Cardiac fibroblast (primary cell): ENCODE data around the gene PTPN5.
A peak's percentile ranks its signal among the peaks of the same experiment; 100 is the strongest.

Experiments
- DNase-seq, 2 donors: peaks; one replicate each; pipeline versions ENCODE4 v3.0.0 to v3.0.0-alpha.2; 2010; ENCODE audit warnings: low read depth in 2 of 2
- H3K4me3 ChIP-seq, 2 donors: replicated peaks in 1 of 2; 1 replicate in 1 of 2; 2 replicates in 1 of 2; pipeline ENCODE4 v1.5.1; 2011; ENCODE audit warnings: low read depth in 2 of 2, low read length in 2 of 2, mild to moderate bottlenecking in 2 of 2, moderate library complexity in 1 of 2
- TF ChIP-seq, protein P1 (sequence below): IDR thresholded peaks from one replicate; pipeline ENCODE4 v1.5.1; 2011; ENCODE audit warnings: low read depth, mild to moderate bottlenecking, low read length, inconsistent platforms

PTPN5 gene

DNA sequence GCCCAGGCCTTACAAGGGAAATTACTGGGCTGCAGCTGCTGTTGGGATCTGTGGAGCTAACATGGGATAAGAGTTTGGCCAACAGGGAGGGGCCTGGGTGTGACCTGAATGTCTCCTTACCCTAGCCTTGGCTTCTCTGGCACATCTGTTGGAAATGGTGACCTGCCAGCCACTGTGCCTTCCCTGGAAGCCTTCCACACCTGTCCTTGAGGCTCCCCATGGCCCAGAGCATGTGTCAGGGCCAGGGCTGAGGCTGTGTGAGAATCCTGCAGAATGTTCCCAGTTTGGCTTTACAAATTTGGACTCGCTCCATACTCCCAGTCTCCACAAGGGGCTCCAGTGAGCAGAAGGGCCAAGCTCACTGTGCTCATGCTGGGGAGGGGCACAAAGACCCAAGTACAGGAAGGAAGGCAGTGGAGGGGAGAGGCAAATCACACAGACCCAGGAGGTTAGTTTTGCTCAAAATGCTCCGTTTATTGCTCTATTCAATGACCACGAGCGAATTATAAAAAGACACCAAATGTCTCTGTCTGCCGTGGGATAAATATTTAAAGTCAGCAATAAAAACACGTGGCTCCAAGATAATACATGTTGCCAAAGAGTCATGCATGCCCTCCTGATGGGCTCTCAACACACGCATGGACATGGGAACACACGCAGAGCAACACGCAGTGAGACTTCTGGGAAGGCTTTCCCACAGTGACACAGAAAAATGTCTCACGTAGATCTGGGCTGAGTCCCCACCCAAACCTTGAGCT lies 63.9 kb downstream of the PTPN5 start:
- peak; percentile 32 to 34 for DNase-seq
- TF ChIP-seq, protein P1, sequence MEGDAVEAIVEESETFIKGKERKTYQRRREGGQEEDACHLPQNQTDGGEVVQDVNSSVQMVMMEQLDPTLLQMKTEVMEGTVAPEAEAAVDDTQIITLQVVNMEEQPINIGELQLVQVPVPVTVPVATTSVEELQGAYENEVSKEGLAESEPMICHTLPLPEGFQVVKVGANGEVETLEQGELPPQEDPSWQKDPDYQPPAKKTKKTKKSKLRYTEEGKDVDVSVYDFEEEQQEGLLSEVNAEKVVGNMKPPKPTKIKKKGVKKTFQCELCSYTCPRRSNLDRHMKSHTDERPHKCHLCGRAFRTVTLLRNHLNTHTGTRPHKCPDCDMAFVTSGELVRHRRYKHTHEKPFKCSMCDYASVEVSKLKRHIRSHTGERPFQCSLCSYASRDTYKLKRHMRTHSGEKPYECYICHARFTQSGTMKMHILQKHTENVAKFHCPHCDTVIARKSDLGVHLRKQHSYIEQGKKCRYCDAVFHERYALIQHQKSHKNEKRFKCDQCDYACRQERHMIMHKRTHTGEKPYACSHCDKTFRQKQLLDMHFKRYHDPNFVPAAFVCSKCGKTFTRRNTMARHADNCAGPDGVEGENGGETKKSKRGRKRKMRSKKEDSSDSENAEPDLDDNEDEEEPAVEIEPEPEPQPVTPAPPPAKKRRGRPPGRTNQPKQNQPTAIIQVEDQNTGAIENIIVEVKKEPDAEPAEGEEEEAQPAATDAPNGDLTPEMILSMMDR = peak; percentile 85
- H3K4me3 ChIP-seq = no peak overlapping the region

DNA sequence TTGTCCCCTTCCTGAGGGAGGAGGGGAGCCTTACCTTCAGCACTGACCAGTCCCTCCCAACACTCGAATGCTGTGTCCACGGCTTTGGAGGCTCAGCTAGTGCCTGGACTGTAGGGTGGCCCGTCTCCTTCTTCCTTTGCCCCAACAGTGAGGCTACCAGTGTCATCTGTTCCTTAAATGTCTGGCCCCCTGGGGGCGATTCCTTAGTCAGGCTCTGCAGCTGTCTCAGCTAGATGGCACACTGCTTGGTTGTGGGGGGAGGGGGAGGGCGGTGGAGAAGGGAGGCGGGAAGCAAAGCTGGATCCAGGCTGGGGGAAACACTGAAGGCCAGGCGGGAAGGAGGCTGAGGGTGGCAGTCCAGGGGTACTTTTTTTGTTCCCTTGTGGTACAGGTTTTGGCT lies 65.6 kb downstream of the PTPN5 start, which contains the start of gene IGSF22:
Gene IGSF22, minus strand, starts transcription at position 149 of the 400 bp plus-strand sequence. CDS start 1,952 bp downstream, outside the sequence.
- no peak within 1 kb of the TSS for H3K4me3 ChIP-seq
- TF ChIP-seq, protein P1 = no peak
- DNase-seq = no peak

DNA sequence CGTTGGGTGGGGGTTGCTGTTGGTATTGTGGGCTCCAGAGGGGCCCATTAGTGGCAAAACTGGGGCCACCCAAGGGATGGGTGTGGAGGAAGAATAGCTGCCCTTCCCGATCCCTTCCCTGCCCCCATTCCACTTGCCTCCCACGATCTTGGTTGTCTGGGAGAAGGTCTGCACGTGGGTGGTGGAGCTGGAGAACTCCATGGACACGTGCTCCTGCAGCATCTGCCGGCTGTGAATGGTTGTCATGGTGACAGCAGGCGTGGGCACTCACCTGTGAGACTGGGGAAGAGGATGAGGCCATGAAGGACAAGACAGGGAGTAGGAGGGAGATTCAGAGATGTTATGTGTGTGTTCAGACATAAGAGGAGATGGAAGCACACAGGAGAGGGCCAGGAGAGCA lies 67.6 kb downstream of the PTPN5 start:
- TF ChIP-seq, protein P1 = no peak
- no peak for DNase-seq
- no peak overlapping the region for H3K4me3 ChIP-seq

DNA sequence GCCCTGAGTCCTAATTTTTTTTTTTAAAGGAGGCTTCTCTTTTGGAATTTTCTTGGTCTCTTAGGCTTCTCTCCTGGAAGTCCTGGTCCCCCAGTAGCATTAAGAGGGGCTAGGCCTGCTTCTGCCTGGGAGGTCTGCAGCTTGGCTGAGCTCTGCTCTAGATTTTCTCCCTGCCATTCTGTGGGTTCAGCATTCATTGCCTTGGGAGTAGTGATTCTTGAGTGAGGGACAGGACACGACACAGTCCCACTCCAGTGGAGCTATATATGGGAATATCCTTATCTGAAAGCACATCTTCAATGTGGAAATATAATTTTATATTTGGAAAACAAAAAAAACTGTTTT lies 69.3 kb downstream of the PTPN5 start:
- peak overlapping the region in 1 of 2 donors; percentile 58 for H3K4me3 ChIP-seq
- TF ChIP-seq, protein P1 = no peak

DNA sequence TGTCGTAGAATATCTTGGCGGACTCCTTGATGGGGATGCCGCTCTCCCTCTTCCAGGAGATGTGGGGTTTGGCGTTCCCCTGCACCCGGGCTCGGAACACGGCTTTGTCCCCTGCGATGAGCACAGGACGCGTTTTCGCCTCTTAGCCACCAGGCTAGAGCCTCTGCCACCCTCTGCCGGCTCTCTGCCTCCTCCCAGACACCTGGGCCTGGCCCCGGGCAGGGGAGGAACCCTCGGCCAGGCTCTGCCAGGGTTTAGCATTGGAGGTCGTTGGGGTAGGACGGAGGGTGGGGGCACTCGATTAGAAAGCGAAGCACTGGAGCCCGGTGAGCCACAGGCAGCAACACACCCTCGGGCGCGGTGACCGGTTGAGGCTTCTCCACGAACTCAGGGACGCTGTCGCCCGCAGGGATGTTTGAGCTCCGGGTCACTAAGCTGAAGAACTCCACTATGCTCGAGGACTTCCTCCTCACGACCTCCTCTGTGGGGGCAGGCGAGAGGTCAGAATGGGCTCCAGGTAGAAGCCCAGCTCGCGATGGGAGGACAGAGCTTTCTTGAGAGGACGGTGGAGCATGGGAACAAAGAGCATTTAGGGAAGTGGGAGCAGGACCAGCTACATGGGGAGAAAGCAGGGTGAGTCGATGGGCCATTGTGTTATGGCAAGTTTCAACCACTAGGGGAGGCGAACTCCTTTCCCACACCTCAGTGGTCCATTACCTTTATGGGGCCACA lies 69.9 kb downstream of the PTPN5 start:
- peak overlapping the region; percentile 54 to 58 for H3K4me3 ChIP-seq

More for the DNA sequence above, 69.3 kb downstream of the PTPN5 start:
- no peak for DNase-seq

DNA sequence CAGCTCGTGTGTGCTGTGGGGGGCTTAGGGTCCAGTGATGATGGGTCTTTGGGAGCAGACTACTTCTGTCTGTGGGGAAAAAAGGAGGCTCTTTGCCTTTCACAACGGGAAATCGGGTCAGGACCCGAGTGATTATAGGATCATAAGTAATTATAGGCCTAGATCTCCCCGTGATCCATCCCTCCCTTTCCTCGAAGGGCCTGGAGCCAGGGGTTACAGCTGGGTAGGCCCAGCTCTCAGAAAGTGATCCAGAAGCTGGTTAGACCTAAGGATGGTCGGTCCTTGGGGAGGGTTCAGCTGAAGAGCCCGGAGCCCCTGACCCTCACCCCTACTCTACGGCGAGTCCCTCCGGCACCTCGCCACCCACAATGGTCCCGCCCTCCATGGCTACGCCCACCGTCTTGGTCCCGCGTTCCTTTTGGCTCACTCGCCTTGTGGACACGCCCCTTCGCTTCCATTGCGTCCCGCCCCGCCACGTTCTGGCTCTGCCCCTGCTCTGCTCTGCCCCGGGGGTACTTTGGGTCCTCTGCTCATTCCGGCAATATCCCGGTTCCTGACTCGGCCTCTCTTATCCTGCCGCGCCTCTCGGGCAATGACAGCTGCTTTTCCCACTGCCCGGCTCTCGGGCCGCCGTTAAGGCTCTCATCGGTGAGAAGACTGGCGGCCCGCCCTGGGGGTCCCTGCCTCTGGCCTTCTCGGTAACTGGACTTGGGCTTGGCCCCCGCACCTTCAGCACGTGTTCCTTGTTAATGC lies 70.6 kb downstream of the PTPN5 start:
- DNase-seq = peak; percentile 43 to 58
- H3K4me3 ChIP-seq = peak overlapping the region; percentile 54 to 58
- TF ChIP-seq, protein P1 = no peak

More for the DNA sequence above, 69.9 kb downstream of the PTPN5 start:
- TF ChIP-seq, protein P1 = peak; percentile 81
- peak; percentile 46 to 52 for DNase-seq
